ENCODE data around the gene BMPR1A.

The BMPR1A gene

GRCh38 chr10:86956195-86956847 lies 199.9 kb downstream of the BMPR1A start:
- TF ChIP-seq TAF1 (IDR thresholded peaks at IDR 0.05; ENCODE audit: borderline replicate concordance, insufficient read depth, low read length) (no peak), FOXP2 (optimal IDR thresholded peaks at IDR 0.05; ENCODE audit: borderline replicate concordance, extremely low read depth, extremely low read length, insufficient read depth) (no peak), POLR2AphosphoS5 (IDR thresholded peaks at IDR 0.05; ENCODE audit: low read depth, low read length) (no peak), REST (IDR thresholded peaks at IDR 0.05; ENCODE audit: insufficient read depth in 1 of 2, low read depth in 2 of 2, low read length in 2 of 2) (no peak)

- no peak for TF ChIP-seq SIN3A (IDR thresholded peaks at IDR 0.05; ENCODE audit: borderline replicate concordance, insufficient read depth, low read length)
- no peak for TF ChIP-seq POLR2AphosphoS5 (IDR thresholded peaks at IDR 0.05; ENCODE audit: low read depth, low read length)
- no peak for TF ChIP-seq TAF1 (IDR thresholded peaks at IDR 0.05; ENCODE audit: borderline replicate concordance, insufficient read depth, low read length)
- TF ChIP-seq REST (IDR thresholded peaks at IDR 0.05; ENCODE audit: insufficient read depth in 1 of 2, low read depth in 2 of 2, low read length in 2 of 2): no peak
- no peak for TF ChIP-seq FOXP2 (optimal IDR thresholded peaks at IDR 0.05; ENCODE audit: borderline replicate concordance, extremely low read depth, extremely low read length, insufficient read depth)
Measured at GRCh38 chr10:86956848-86957448, 200.5 kb downstream of the BMPR1A start.

GRCh38 chr10:86957471-86958115 lies 201.2 kb downstream of the BMPR1A start, which contains the start of gene MMRN2:
TSS of gene MMRN2 (minus strand) at chr10:86957615. CDS start at chr10:86957541, 74 bp downstream.
- TF ChIP-seq POLR2AphosphoS5 (IDR thresholded peaks at IDR 0.05; ENCODE audit: low read depth, low read length) (no peak), SIN3A (IDR thresholded peaks at IDR 0.05; ENCODE audit: borderline replicate concordance, insufficient read depth, low read length) (no peak), FOXP2 (optimal IDR thresholded peaks at IDR 0.05; ENCODE audit: borderline replicate concordance, extremely low read depth, extremely low read length, insufficient read depth) (no peak), REST (IDR thresholded peaks at IDR 0.05; ENCODE audit: insufficient read depth in 1 of 2, low read depth in 2 of 2, low read length in 2 of 2) (no peak), TAF1 (IDR thresholded peaks at IDR 0.05; ENCODE audit: borderline replicate concordance, insufficient read depth, low read length) (no peak)

GRCh38 chr10:86958116-86958900 lies 201.9 kb downstream of the BMPR1A start, which contains the start of gene SNCG:
TSS of gene SNCG (plus strand) at chr10:86958599. CDS start at chr10:86958698, 99 bp downstream.
- TF ChIP-seq SIN3A (IDR thresholded peaks at IDR 0.05; ENCODE audit: borderline replicate concordance, insufficient read depth, low read length) (no peak), REST (IDR thresholded peaks at IDR 0.05; ENCODE audit: insufficient read depth in 1 of 2, low read depth in 2 of 2, low read length in 2 of 2) (no peak), FOXP2 (optimal IDR thresholded peaks at IDR 0.05; ENCODE audit: borderline replicate concordance, extremely low read depth, extremely low read length, insufficient read depth) (no peak), TAF1 (IDR thresholded peaks at IDR 0.05; ENCODE audit: borderline replicate concordance, insufficient read depth, low read length) (no peak), POLR2AphosphoS5 (IDR thresholded peaks at IDR 0.05; ENCODE audit: low read depth, low read length) (no peak)
